GM19395 (cell line): ENCODE measurements around the gene CCBE1.

ENCODE experiments used
- ATAC-seq: cut with Tn5 transposase; IDR thresholded peaks from one replicate; pipeline ENCODE4 v1.9.1; 2021; ENCODE audit warnings: mild to moderate bottlenecking, moderate library complexity; ENCODE audit not compliant: unreplicated experiment

Gene CCBE1

GRCh38 chr18:59420244-59420643 lies 277.0 kb downstream of the CCBE1 start:
- no peak for ATAC-seq

GRCh38 chr18:59419386-59419785 lies 277.8 kb downstream of the CCBE1 start:
- no peak for ATAC-seq

GRCh38 chr18:59416818-59417217 lies 280.4 kb downstream of the CCBE1 start:
- ATAC-seq, result no peak

GRCh38 chr18:59414111-59414653 lies 283.0 kb downstream of the CCBE1 start:
- no peak for ATAC-seq

GRCh38 chr18:59402432-59403090 lies 294.7 kb downstream of the CCBE1 start:
- peak; percentile 99 for ATAC-seq

GRCh38 chr18:59400407-59400806 lies 296.8 kb downstream of the CCBE1 start:
- no peak for ATAC-seq

- no peak for ATAC-seq
Measured at GRCh38 chr18:59395226-59396175, 301.7 kb downstream of the CCBE1 start.

GRCh38 chr18:59393381-59393780 lies 303.8 kb downstream of the CCBE1 start:
- ATAC-seq, result no peak

- no peak for ATAC-seq
Measured at GRCh38 chr18:59388817-59389216, 308.4 kb downstream of the CCBE1 start.

- ATAC-seq, result no peak
Measured at GRCh38 chr18:59387687-59388565, 309.3 kb downstream of the CCBE1 start.

GRCh38 chr18:59386909-59387686 lies 310.1 kb downstream of the CCBE1 start:
- no peak for ATAC-seq

- ATAC-seq, result no peak
Measured at GRCh38 chr18:59385191-59385590, 312.0 kb downstream of the CCBE1 start.

- no peak for ATAC-seq
Measured at GRCh38 chr18:59383851-59384250, 313.4 kb downstream of the CCBE1 start.

- ATAC-seq, result no peak
Measured at GRCh38 chr18:59382383-59382782, 314.8 kb downstream of the CCBE1 start.

- ATAC-seq, result no peak
Measured at GRCh38 chr18:59381949-59382348, 315.3 kb downstream of the CCBE1 start.
